Measurements from ENCODE around the gene CA9. TPM values are rescaled to one million over a fixed set of nuclear protein-coding genes. Genes with fewer than 3 reads are reported as not detected.
A peak's percentile ranks its signal among the peaks of the same experiment; 100 is the strongest.

CA9 gene
- total and polyA plus RNA-seq, 9 of the 15 experiments (the other 6 are each of a cell fraction or from before 2014, with no cell fraction given): 0.15 to 10.6 (median 0.60) TPM; not detected in 4

GRCh38 chr9:35727676-35728040 is 53.9 kb downstream of the CA9 start:
- intact Hi-C loops (cut with micrococcal nuclease) (loop anchor here (2.0 kb wide), 1 partner anchor 31 kb away; no protein-coding TSS in a partner anchor), in situ Hi-C loops (cut with MboI) (no loop called here)
- DNase-seq (ENCODE audit: extremely low read depth in 1 of 4, low spot score in 3 of 4): peak; percentile 44 to 82 (median 52)
- H4K20me1 ChIP-seq (replicated peaks; ENCODE audit: control insufficient read depth, insufficient read depth, low read length): peaks cover 9% of the 10 kb centered on the region; the same call in 1 of the 2 replicates
- ChIA-PET POLR2A (interaction anchor here (0.7 to 3.0 kb wide), 14 partner anchors 10 to 119 kb away, joined by 3 to 21 read pairs (median 4); partner anchors contain the start of genes GBA2 and RGP1), CTCF (ENCODE audit: low intra/inter-chr PET ratio) (no interaction called here)
- peaks cover 68% of the 10 kb centered on the region for H3K79me2 ChIP-seq (ENCODE audit: control insufficient read depth, insufficient read depth, low read length)
- no peak for ATAC-seq
- H2AFZ ChIP-seq (ENCODE audit: low read depth, low read length): no peak overlapping the region
- 0% methylated on average over 5 of the region's 5 CpGs for WGBS (ENCODE audit: insufficient coverage, low coverage, missing lambda C conversion rate)
- peaks cover 59% of the 10 kb centered on the region for H3K36me3 ChIP-seq (ENCODE audit: control insufficient read depth, insufficient read depth, low read length)
- no TSS peak for BruUV-seq (replicated peaks)
- H3K9me1 ChIP-seq (ENCODE audit: control insufficient read depth, insufficient read depth, low read length): peaks cover 8% of the 10 kb centered on the region
- H3K4me1 ChIP-seq (replicated peaks in 1 of 2; ENCODE audit: control insufficient read depth in 2 of 2, insufficient read depth in 2 of 2, low read length in 2 of 2): peaks cover 36 to 37% of the 10 kb centered on the region in 2 experiments
- FAIRE-seq: peak; percentile 83
- H3K9me3 ChIP-seq (replicated peaks; ENCODE audit: control insufficient read depth, insufficient read depth, low read depth, low read length): no peaks in the 10 kb centered on the region
- peak overlapping the region; percentile 85 for H3K4me3 ChIP-seq
- H3K4me2 ChIP-seq (ENCODE audit: insufficient read depth, low read length): peak overlapping the region; percentile 94
- peak overlapping the region; percentile 85 to 87 for H3K9ac ChIP-seq (ENCODE audit: insufficient read depth in 1 of 2, low read depth in 2 of 2, low read length in 2 of 2)
- H3K27me3 ChIP-seq (ENCODE audit: control insufficient read depth in 2 of 2, insufficient read depth in 2 of 2, low read length in 2 of 2): no peaks in the 10 kb centered on the region
- peak overlapping the region; percentile 97 for H3K27ac ChIP-seq (ENCODE audit: extremely low read depth, low read depth, low read length)
- TF ChIP-seq U2AF2 (optimal IDR thresholded peaks at IDR 0.05; ENCODE audit: low read depth, low read length) (no peak), KHSRP (IDR thresholded peaks at IDR 0.05) (no peak), C11orf30 (IDR thresholded peaks at IDR 0.05; ENCODE audit: low read depth) (peak; percentile 57), EGR1 (conservative IDR thresholded peaks at IDR 0.05) (peak; percentile 10; the same call in 1 of the 2 replicates), ZNF165 (CRISPR knock-in tag; IDR thresholded peaks at IDR 0.05; ENCODE audit: borderline replicate concordance) (no peak), SMARCE1 (IDR thresholded peaks at IDR 0.05) (peak; percentile 44; the same call in 1 of the 2 replicates), CC2D1A (IDR thresholded peaks at IDR 0.05) (no peak), ZNF717 (CRISPR knock-in tag; IDR thresholded peaks at IDR 0.05) (no peak), KLF16 (IDR thresholded peaks at IDR 0.05) (peak; percentile 5; the same call in 1 of the 2 replicates), ZNF311 (CRISPR knock-in tag; IDR thresholded peaks at IDR 0.05) (no peak), HMG20A (CRISPR knock-in tag; conservative IDR thresholded peaks at IDR 0.05) (no peak), NR1H2 (CRISPR knock-in tag; IDR thresholded peaks at IDR 0.05) (no peak), ZNF589 (CRISPR knock-in tag; IDR thresholded peaks at IDR 0.05; ENCODE audit: low read depth) (no peak), TFAP4 (CRISPR knock-in tag; IDR thresholded peaks at IDR 0.05; ENCODE audit: borderline replicate concordance) (peak; percentile 83), ATF4 (CRISPR knock-in tag; IDR thresholded peaks at IDR 0.05) (no peak)
- TF ChIP-seq, protein P1, sequence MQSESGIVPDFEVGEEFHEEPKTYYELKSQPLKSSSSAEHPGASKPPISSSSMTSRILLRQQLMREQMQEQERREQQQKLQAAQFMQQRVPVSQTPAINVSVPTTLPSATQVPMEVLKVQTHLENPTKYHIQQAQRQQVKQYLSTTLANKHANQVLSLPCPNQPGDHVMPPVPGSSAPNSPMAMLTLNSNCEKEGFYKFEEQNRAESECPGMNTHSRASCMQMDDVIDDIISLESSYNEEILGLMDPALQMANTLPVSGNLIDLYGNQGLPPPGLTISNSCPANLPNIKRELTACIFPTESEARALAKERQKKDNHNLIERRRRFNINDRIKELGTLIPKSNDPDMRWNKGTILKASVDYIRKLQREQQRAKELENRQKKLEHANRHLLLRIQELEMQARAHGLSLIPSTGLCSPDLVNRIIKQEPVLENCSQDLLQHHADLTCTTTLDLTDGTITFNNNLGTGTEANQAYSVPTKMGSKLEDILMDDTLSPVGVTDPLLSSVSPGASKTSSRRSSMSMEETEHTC (IDR thresholded peaks at IDR 0.05): no peak
- TF ChIP-seq, protein P2, sequence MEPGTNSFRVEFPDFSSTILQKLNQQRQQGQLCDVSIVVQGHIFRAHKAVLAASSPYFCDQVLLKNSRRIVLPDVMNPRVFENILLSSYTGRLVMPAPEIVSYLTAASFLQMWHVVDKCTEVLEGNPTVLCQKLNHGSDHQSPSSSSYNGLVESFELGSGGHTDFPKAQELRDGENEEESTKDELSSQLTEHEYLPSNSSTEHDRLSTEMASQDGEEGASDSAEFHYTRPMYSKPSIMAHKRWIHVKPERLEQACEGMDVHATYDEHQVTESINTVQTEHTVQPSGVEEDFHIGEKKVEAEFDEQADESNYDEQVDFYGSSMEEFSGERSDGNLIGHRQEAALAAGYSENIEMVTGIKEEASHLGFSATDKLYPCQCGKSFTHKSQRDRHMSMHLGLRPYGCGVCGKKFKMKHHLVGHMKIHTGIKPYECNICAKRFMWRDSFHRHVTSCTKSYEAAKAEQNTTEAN (CRISPR knock-in tag; IDR thresholded peaks at IDR 0.05): no peak
- TF ChIP-seq, protein P3, sequence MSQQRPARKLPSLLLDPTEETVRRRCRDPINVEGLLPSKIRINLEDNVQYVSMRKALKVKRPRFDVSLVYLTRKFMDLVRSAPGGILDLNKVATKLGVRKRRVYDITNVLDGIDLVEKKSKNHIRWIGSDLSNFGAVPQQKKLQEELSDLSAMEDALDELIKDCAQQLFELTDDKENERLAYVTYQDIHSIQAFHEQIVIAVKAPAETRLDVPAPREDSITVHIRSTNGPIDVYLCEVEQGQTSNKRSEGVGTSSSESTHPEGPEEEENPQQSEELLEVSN (IDR thresholded peaks at IDR 0.05; ENCODE audit: borderline replicate concordance in 1 of 2, extremely low read depth in 1 of 2, insufficient read depth in 1 of 2, insufficient read length in 1 of 2, low read depth in 1 of 2, low read length in 1 of 2, poor library complexity in 1 of 2, severe bottlenecking in 1 of 2): no peak

Measured in K562 (cell line).